OCI-LY7 (cell line): ENCODE data around the gene OR7D2.

ENCODE experiments used
- CTCF ChIP-seq: fragments of 200-600 bp; sonication (generic); conservative IDR thresholded peaks from 2 replicates; pipeline ENCODE4 v1.5.1; 2014; ENCODE audit warnings: mild to moderate bottlenecking, antibody characterized with exemption, low read length, moderate library complexity, mixed read lengths
- EZH2phosphoT487 ChIP-seq: fragments of 200-600 bp; sonication (generic); IDR thresholded peaks from 2 replicates; pipeline ENCODE4 v1.6.1; 2018; ENCODE audit warnings: low read depth, borderline replicate concordance, mild to moderate bottlenecking, mixed run types, antibody characterized with exemption, low read length, moderate library complexity, mixed read lengths

- TF ChIP-seq CTCF (no peak), EZH2phosphoT487 (no peak)
Measured at GRCh38 chr19:9183000-9183399, 4.2 kb downstream of the OR7D2 start.
